Measurements from ENCODE around the gene ACADVL. TPM values are rescaled to one million over a fixed set of nuclear protein-coding genes. Genes with fewer than 3 reads are reported as not detected.

Gene ACADVL
- total RNA-seq, 1 experiment from 2014 or later: 283 TPM

DNA sequence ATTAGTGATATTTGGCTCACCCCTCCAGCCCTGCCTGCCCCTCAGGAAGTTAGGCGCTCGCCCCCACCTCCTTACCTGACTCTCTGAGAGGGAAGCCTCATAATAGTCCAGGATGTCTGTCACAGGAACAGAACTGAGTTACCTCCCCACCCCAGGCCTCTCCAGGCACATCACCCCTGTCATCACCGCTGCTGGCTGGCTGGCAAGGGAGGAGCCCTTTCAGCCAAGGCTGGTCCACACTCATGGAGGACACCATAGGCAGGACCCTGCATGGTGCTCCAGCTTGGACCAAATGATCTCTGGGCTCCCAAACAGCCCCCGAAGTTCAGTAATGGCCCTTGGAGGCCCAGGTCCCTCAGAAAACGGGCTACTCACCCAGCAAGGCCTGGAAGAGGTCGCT, 1.6 kb upstream of the ACADVL start:
- Histone ChIP-seq H3K4me2 (ENCODE audit: insufficient read depth, insufficient read length, low read length) (peak overlapping the region; percentile 40), H3K9me3 (ENCODE audit: control insufficient read depth, low read depth, low read length) (no peaks in the 10 kb centered on the region), H2BK120ac (ENCODE audit: low read depth, low read length, poor library complexity, severe bottlenecking) (no peak overlapping the region), H3K23me2 (ENCODE audit: insufficient read length, low read depth, low read length, poor library complexity, severe bottlenecking) (peaks cover 23% of the 10 kb centered on the region), H2AFZ (ENCODE audit: low read length) (no peak overlapping the region), H3K23ac (ENCODE audit: insufficient read length, low read depth, low read length) (no peak overlapping the region), H3K79me2 (ENCODE audit: insufficient read depth, low read length) (no peaks in the 10 kb centered on the region), H3T11ph (ENCODE audit: low read length) (no peak overlapping the region), H4K5ac (ENCODE audit: insufficient read length, low read depth, low read length) (no peak overlapping the region), H3K27ac (ENCODE audit: insufficient read length, low read depth, low read length) (no peak overlapping the region), H3K27me3 (ENCODE audit: insufficient read depth, low read length) (no peaks in the 10 kb centered on the region), H3K14ac (ENCODE audit: insufficient read depth, low read length) (no peak overlapping the region), H2BK20ac (ENCODE audit: low read depth, low read length, poor library complexity, severe bottlenecking) (no peak overlapping the region), H4K8ac (replicated peaks; ENCODE audit: insufficient read length, low read depth, low read length) (no peak overlapping the region), H4K20me1 (ENCODE audit: control insufficient read depth, insufficient read depth, insufficient read length) (no peaks in the 10 kb centered on the region), H2BK5ac (ENCODE audit: insufficient read length, low read length) (no peak overlapping the region), H3K9ac (ENCODE audit: extremely low read depth, insufficient read length, low read length) (no peak overlapping the region), H3K4ac (ENCODE audit: low read depth, low read length) (no peak overlapping the region), H4K91ac (ENCODE audit: insufficient read length, low read depth, low read length) (no peak overlapping the region), H3K4me1 (ENCODE audit: insufficient read depth, low read length) (no peaks in the 10 kb centered on the region; the same call in 1 of the 2 replicates), H3K56ac (ENCODE audit: insufficient read length, low read depth, low read length) (no peak overlapping the region), H3K18ac (ENCODE audit: insufficient read length, low read depth, low read length) (no peak overlapping the region), H2BK15ac (ENCODE audit: low read depth, low read length) (no peak overlapping the region), H3K79me1 (ENCODE audit: insufficient read depth, low read depth, low read length, poor library complexity, severe bottlenecking) (no peaks in the 10 kb centered on the region), H2AK5ac (ENCODE audit: insufficient read length, low read length) (no peak overlapping the region), H2BK12ac (ENCODE audit: insufficient read length, low read depth, low read length) (no peak overlapping the region)
- no CpG with 5 or more reads among the region's 6 CpGs for WGBS (ENCODE audit: extremely low coverage, insufficient read length, low lambda C conversion rate)
- H3K36me3 Mint-ChIP-seq (ENCODE audit: insufficient read depth in 1 of 3, low read depth in 3 of 3): peaks cover 8 to 29% (median 21%) of the 10 kb centered on the region in 3 experiments; a peak in 6 of 7 replicates
- no peaks in the 10 kb centered on the region; the same call in none of the 2 replicates for H3K27me3 Mint-ChIP-seq (ENCODE audit: low read depth)
- peak overlapping the region in 1 of 3 experiments; percentile 23; a peak in 1 of 7 replicates for H3K27ac Mint-ChIP-seq
- no peak for DNase-seq
- H3K9me3 Mint-ChIP-seq: no peaks in the 10 kb centered on the region; a peak in 1 of 5 replicates
- H3K4me1 Mint-ChIP-seq: peaks cover 58 to 61% of the 10 kb centered on the region in 2 experiments
- H3K4me3 Mint-ChIP-seq: peak overlapping the region; percentile 95 to 97
- TF ChIP-seq, protein P1, sequence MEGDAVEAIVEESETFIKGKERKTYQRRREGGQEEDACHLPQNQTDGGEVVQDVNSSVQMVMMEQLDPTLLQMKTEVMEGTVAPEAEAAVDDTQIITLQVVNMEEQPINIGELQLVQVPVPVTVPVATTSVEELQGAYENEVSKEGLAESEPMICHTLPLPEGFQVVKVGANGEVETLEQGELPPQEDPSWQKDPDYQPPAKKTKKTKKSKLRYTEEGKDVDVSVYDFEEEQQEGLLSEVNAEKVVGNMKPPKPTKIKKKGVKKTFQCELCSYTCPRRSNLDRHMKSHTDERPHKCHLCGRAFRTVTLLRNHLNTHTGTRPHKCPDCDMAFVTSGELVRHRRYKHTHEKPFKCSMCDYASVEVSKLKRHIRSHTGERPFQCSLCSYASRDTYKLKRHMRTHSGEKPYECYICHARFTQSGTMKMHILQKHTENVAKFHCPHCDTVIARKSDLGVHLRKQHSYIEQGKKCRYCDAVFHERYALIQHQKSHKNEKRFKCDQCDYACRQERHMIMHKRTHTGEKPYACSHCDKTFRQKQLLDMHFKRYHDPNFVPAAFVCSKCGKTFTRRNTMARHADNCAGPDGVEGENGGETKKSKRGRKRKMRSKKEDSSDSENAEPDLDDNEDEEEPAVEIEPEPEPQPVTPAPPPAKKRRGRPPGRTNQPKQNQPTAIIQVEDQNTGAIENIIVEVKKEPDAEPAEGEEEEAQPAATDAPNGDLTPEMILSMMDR (conservative IDR thresholded peaks at IDR 0.05): no peak
